Stimulated activated CD4-positive, alpha-beta T cell treated with anti-CD3 and anti-CD28 coated beads, TNF-alpha, amount 100 ng/mL, for 1 hour (primary cell): ENCODE data around the gene SPATA19.

ENCODE experiments used
- DNase-seq, 3 donors: peaks; one replicate each; pipeline ENCODE4 v3.0.0-alpha.2; 2020; ENCODE audit warnings: low read depth in 3 of 3, low spot score in 1 of 3

The SPATA19 gene

DNA sequence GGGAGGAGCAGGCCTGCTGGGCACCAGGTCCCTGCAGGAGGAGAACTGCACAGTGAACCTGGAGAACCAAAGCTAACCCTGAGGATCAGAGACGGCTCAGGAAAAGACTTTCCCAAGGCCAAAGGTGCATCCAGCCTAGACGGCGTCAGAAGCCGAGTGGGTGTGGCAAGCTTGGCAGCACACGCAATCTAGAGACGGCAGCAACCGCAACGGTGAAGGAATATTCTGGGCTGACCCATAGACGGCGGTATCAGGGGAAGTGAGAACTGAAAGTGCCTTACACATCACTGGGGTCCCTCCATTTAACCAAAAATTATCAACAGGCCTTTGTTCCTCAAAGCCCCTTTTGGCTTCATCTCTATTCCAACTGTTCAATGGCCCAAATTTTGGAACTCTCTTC, 26.2 kb downstream of the SPATA19 start:
- DNase-seq, result no peak

DNA sequence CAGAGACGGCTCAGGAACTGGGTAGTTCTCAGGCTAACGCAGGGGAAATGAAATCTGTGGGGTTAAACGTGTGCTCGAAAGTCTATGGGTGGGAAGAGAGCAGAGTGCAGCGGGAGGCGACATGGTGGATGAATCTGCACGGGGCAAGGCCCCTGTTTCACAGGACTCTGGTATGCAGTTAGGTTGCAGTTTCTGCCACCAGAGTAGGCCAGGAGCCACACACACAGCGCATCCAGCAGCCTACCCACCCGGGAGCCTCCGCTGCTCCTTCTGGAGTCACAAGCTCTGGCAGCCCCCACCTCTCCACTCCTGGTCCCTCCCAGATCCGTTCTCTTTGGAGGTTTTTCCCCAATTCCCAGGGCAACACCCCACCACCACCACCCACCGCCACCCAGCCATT, 27.0 kb downstream of the SPATA19 start:
- no peak for DNase-seq

DNA sequence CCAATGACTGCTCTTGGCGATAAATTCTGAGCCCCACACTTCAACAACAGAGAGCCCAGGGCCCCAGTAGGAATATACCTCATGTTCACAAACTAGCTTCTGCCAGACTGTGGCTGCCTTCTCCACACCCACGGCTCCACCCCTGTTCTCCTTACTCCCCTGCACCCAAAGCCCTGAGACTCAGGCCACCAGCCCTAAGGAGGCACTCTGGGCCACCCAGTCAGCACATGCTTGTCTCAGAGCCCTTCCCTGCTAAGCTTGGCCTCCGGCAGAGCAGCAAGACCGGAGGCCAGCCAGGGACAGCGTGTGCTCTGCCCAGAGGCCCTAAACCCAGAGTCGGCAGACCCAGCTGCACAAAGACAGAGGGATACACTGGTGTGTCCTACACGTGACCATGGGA, 27.9 kb downstream of the SPATA19 start:
- DNase-seq, result no peak

DNA sequence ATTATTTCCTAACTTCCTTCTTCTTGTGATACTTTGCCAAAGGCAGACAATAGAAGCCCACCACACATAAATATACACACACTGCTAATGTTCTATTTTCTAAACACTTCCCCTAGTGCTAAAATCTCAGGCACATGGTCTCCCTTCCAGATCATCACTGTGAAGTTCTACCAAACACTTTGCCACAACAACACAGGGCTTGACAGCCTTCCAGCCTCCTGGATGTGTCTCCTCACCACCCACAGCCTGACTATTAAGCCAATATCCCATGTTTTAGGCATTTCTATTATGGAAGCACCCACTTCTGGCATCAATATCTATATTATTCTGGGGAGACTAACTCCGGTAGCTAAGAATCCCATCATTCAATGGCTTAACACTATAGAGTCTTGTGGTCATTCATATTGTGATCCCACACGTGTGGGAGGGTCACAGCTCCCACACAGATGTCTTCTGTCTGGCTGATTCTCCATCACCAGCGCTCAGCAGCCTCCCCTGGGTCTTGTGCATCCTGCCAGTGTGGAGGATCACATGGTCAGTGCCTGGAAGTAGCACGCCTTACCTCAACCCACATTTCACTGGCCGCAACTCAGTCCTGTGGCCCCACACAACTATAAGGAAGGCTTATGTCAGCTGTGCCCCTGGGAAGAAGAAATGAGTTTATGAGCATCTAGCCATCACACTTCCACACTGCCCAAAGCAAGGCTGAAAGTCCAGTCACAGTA, 29.0 kb downstream of the SPATA19 start:
- DNase-seq, result no peak

DNA sequence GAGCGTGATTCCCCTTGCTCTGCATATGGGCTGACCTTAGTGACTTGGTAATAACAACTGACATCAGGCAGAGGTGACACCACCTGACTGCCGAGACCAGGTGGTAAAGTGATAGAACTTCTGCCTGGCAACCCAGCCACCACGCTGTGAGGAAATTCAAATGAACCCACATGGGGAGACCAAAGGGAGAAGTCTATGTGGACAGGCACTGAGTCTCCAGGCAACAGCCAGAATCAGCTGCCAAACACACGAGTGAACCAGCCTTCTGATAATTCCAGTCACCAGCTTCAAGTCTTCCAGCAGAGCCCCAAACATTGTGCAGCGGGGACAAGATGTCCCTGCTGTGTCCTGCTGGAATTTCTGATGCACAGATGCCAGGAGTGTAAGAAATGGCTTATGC, 29.7 kb downstream of the SPATA19 start:
- no peak for DNase-seq

DNA sequence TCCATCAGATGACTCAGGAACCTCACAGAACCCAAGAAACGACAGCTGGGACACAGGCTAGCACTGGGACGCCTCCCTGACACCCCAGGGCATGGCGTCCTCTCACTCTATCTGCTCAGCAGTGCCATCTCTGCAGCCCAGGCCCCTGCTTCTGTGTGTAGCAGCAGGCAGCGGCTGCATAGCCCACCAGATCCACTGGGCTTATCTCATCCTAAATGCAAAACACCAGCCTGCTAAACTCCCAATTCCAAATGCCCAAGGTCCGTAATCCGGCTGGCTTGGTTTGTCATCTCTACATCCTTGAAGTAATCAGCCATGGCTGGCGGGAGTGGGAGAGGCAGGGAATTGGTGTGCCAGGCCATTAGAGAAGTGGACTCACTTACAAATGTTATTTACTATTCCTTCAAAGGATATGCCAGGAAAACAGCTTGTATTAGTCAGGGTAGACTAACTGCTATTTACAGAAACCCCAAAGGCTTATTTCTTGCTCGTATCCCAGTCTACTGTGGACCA, 30.7 kb downstream of the SPATA19 start:
- no peak for DNase-seq

DNA sequence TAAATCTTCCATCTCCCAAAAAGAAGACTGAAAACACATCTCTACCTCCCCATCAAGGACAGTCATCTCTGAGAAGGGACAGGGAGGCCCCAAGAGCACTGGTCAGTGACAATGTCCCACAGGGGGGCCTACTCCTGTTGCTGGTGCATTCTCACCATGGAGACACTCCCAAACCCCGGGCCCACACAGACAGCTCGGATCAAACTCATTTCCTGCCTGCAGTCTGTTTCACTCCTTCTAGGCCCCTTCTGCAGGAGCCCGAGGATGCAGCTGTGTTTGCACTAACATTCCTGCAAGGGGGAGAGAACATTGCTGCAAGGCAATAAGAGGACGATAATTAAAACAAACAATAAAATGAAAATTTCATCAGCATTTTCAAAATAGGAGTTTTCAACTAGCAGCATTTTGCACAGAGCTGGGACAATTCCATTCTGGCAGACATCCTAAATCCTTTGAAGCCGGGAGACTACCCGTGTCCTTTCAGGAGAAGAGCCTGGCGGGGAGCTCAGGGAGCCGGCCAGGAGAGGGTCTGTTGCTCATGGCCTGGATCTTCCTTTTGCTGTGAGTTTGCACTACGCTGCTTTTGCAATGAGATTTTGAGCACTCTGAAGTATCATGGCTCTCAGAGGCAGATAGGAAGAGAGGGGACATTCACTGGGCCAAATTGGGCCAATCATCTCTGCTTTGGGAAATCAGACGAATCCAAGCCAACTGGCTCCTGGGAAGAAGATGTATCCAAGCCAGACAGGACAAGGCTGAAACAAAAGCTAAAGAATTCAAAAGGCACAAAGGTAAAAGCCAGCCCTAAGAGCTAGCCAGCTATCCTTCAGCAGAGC, 33.2 kb downstream of the SPATA19 start:
- no peak for DNase-seq

DNA sequence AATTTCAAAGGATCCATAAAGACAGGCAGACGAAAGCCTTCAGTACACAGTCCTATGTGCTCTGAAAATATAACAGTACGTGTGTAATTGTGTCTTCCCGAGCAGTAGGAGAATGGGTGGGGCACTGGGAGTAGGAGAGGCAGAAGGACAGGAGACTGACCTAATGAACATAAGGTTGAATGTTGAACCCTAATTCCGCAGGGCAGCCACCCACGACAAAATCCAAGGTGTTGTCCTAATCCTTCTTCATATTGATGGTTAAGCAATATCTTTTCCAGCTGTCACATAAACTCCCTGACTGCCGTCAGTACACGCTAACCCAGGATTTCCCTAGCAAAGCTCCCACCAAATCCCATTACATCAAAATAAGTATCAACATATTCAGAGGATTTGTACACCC, 34.5 kb downstream of the SPATA19 start:
- no peak for DNase-seq

DNA sequence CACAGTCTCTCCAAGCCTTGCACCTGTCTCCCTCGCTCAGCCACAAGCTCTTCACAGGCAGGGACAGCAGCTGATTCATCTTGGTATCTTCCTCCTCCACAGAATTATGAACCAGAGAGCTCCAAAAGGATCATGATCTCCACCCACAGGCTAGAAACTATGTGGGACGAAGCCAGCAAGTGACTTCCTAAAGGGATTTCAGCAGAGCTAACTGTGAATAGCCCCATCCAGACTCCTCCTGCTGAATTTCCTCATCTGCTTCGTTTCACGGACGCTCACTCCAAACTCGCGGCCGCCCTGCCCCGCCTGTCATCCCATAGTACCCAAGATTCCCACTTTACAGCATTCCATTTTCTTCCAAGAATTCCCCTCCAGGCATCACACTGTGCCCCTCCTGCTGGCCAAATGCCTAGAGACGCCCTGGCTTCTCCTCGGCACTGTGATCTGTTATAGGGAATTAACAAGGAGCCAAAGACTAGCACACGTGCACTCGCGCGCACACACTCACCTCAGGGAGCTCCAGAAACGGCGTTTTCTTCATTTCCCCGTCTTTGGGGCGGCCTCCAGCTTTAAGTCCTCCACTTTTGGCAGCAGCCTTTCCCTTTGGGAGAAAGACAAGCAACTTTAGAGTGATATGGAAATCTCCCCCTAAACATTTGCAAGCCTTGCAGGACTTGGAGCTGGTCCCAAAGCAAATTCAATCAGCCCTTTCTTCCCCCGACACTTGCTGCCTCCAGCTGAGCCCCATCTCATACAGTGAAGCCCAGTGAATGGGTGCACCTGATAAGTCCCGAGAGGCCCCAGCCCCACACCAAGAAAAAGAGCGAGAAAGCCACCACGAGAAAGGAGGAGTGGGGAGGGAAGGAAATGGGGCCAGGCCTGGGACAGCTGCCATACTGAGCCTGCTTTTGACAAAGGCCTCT, 35.5 kb downstream of the SPATA19 start:
- no peak for DNase-seq

DNA sequence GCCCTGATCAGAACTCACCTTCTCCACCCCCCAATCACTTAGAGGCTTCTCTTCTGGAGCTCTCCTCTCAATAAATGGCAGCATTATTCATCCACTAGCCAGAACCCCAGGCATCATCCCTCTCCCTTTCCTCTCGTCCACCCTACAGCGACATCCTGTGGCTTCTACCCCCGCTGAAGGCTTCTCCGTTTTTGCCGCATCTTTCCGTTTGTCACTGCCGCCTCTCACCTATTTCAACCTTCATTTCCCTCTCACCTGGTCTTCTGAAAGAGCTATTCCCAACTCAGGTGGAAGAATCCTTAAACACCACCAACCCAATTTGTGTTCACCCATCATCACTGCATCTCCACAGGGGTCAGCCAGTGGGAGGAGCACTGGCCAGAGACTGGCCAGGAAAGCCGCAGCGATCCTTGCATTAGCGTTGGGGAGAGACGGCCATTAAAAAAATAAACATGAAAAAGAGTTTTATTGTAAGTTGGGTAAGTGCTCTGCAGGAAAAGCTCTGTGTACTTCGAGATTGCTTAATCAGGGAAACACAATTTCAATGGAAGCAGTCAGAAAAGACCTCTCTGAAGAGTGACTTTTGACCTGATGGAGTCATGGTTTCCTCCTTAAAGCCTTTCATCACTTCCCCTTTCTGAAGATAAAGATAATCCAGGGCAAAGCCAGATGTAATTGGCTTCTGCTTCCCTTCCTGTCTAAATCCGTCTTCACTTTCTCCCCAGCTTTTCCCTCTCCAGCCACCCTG, 36.7 kb downstream of the SPATA19 start:
- no peak for DNase-seq

DNA sequence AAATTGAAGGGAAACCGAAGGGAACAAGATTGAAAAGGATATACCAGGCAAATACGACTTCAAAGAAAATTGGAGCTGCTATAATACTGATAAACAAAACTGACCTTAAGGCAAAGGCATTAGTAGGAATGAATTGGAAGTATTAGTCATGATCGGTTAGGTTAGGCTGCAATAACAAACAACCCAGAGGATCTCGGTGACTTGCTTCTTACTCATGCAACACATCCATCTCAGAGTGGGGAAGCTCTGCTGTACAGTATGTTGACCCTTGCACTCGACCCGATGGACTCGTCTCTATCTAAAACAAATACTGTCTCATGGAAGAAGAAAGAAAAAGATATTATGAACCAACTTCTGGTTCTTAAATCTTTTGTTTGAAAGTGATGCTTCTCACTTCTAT, 42.3 kb downstream of the SPATA19 start:
- DNase-seq, result no peak

DNA sequence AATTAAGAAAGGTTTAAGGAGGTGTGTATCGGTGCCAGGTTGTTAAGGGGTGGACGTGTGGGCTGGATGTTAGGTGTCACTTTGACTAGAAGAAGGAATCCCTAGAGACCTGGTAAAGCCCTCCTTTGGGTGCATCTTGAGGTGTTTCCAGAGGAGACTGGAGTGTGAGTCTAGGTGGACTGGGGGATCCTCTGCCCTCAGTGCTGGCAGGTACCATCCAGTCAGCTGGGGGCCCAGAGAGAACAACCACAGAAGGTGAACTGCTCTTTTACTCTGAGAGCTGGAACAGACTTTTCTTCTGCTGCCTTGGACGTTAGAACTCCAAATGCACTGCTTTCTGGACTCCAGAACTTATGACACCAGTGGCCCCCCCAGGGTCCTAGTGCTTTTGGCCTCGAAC, 44.0 kb downstream of the SPATA19 start:
- DNase-seq, result no peak

DNA sequence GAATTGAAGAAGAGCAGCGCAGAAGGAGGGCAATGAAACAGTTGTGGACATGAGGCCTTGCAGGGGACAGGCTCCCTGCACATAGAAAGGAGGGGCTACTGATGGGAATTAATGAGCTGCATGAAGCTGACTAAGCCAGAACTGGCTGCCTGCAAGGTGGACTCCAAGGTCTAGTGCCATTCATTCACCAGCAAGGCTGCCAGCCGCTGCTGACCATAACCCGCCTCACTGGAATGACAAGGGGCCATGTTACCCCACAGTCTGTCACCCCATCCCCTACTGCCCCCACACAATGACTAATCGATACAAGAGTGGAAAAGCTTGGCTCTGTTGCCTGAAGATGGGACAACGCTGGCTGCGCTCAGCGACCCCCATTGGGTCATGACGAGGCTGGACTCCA, 44.6 kb downstream of the SPATA19 start:
- no peak for DNase-seq

DNA sequence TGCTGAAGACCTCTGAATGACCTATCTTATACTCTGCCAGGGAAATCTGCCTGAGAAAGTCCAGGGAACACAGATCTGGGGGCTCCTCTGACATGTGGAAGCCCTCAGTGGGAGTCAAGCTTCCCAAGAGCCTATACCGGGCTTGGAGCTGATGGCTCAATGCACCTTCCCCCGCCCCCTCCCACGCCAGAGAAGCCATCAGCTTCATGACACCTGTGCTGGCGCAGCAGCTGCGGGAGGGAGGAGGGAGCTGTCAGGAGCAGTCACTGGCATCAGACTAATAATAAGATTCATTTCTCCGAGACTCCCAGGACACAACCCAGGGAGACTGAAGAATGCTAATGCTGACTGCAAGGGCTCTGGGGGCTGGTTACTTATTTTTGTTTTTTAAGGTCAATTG, 47.8 kb downstream of the SPATA19 start:
- no peak for DNase-seq

DNA sequence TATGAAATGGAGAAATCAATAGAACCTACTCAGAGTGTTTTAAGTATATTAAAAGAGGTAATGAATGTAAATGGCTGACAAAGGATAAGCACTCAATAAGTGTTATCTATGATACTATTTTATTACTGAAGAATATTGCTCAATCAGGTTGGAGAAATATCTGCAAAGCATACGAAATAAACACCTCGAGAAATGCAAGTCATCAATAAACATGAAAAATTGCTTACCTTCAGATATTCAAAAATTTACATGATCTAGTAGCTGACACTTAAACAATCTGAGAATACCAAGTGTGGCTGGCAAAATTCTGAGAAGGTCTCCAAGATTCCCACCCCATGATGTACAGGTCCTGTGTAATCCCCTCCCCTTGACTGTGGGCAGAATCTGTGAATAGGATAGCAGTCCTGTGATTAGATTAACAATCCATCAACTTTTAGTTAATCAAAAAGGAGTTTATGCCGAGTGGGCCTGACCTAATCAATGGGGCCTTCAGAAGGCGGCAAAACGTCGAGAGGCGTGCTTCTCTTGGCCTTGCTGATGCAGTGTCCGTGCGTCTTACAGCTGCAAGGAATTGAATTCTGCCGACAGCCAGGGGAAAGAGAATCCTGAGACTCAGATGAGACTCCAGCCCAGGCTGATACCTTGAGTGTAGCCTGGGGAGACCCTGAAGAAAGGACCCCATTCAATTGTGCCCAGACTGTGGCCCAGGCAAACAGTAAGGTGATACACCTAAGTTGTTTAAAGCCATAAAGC, 49.1 kb downstream of the SPATA19 start:
- no peak for DNase-seq

DNA sequence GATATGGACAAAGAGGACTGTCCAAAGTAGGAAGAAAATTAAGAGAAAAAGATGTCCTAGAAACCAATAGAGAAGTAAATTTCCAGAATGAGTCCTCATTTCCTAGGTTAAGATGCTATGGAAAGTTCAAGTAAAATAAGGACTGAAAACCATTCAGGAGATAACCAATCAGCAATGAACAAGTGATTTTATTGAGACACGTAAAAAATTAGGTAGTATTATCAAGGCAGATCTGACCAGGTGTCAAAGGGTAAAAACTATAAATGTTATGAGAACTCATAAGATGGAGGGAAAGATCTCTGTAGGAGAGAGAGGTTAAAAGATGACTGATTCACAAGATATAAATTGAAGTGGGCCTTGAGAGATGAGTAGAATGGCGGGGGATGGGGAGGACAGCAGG, 50.2 kb downstream of the SPATA19 start:
- no peak for DNase-seq

DNA sequence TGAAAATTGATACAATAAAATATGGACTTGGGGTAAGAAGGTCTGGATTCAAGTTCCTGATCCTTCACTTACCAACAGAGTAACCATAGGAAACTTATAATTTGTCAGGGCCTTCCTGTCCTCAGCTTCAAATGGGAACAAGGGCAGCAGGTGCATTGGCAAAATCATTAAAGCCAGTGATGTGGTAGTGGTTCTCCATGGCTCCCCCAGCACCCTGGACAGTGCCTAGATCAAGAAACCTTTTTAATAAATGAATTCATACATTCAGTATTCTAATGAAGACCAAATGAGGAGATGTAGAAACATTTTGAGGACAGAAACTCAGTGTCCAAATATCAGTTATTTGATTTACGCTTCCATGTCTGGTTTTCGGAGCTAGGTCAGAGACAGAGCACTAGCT, 51.1 kb downstream of the SPATA19 start:
- DNase-seq, result no peak

DNA sequence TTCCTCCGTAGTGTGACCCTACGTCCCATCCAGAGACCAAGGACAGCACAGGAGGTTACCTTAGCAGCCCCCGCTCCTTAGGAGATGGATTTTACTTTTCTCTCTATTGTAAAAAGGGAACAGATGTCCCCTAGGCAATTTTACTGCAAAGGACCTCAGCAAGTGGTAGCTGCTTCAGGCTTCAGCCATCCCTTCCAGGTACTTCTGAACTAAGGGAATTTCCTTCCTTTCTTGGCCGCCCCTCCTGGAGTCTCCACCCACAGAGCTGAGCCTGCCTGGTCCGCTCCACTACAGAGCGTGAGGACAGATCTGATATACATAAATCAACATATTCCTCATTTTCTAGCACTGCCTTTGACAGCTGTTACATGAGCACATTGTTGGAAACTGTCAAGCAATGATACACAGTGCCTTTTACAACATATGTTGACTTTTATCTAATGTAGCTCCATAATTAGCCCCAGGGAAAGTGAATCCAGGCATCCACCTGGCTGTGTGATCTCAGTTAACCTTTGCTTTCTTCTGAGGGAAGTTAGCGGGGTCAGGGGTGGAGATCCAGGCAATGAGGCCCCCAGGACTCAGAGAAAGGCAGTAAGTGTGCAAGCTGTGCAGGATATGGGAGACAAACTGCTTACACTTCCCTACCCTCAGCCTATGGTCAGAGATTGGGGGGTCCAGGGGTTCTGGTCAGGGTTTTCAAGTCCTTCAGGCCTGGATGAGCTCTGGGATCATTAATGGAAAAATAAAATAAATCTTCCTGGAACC, 51.9 kb downstream of the SPATA19 start:
- DNase-seq, result no peak

DNA sequence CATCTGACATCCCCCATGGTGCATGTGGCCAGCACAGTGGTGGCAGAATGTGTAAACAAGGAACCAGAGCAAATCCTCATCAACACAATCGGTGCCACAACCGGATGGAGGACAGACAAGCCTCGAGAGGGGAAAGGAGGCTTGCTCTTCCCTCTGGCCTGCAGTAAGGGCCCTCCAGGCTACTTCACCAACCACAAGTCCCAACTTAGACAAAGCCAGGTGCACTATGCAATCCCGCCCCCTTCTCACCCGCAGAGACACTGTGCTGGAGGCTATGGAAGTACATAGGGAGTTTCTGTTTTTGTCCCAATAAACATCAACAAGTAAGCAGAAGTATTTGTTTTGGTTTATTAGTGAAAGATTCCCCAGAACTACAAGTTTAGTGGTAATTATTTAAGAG, 54.3 kb downstream of the SPATA19 start:
- DNase-seq, result no peak
